HEK293 (cell line): ENCODE data around the gene PSD4.

ENCODE experiments used
- CTCF ChIA-PET: fragments of 350-600 bp; formaldehyde crosslinking; extraction: SDS; loops from one replicate; lab custom pipeline; 2021; ENCODE audit warnings: antibody characterized with exemption; lab: Yijun Ruan, JAX
- POLR2A ChIA-PET: fragments of 300-600 bp; formaldehyde crosslinking; extraction: SDS; loops from one replicate; lab custom pipeline; 2020; ENCODE audit warnings: antibody characterized with exemption, inconsistent platforms; lab: Yijun Ruan, JAX
- H3K27ac ChIP-seq: fragments of 200-500 bp; sonication (Bioruptor generic); 2 replicates; pipeline ENCODE4 v1.5.1; 2014; ENCODE audit warnings: low read depth, low read length, control low read depth, inconsistent platforms; ENCODE audit errors: extremely low read depth
- H3K36me3 ChIP-seq, 2 experiments: fragments of 200-500 bp in 1 of 2; sonication (Bioruptor generic) in 1 of 2; 1 replicate in 1 of 2; 2 replicates in 1 of 2; pipeline ENCODE4 v1.5.1; 2014 to 2017; ENCODE audit warnings: inconsistent platforms in 2 of 2, low read length in 2 of 2; ENCODE audit not compliant: control insufficient read depth in 2 of 2, insufficient read depth in 1 of 2
- H3K4me1 ChIP-seq: fragments of 200-500 bp; sonication (Bioruptor generic); 2 replicates; pipeline ENCODE4 v1.5.1; 2014; ENCODE audit warnings: mild to moderate bottlenecking, low read length, inconsistent platforms; ENCODE audit not compliant: control insufficient read depth, insufficient read depth
- H3K4me3 ChIP-seq: 2 replicates; pipeline ENCODE4 v1.5.1; 2011; ENCODE audit warnings: low read depth, mild to moderate bottlenecking, control low read depth, low read length, moderate library complexity
- H3K9me3 ChIP-seq: fragments of 200-500 bp; sonication (Bioruptor generic); 2 replicates; pipeline ENCODE4 v1.5.1; 2014; ENCODE audit warnings: low read depth, low read length, inconsistent platforms; ENCODE audit not compliant: control insufficient read depth, insufficient read depth
- BCL11B ChIP-seq: fragments of 450-650 bp; formaldehyde crosslinking; IDR thresholded peaks from 2 replicates; pipeline ENCODE4 v1.5.1; 2016; ENCODE audit warnings: low read depth, missing biosample characterization, missing genetic modification characterization
- KLF8 ChIP-seq: fragments of 450-650 bp; formaldehyde crosslinking; IDR thresholded peaks from 2 replicates; pipeline ENCODE4 v1.5.1; 2016; ENCODE audit warnings: missing biosample characterization, missing genetic modification characterization
- ZFP3 ChIP-seq: fragments of 450-650 bp; formaldehyde crosslinking; IDR thresholded peaks from 2 replicates; pipeline ENCODE4 v1.5.1; 2016; ENCODE audit warnings: low read depth, missing biosample characterization, missing genetic modification characterization
- ZNF24 ChIP-seq: fragments of 450-650 bp; formaldehyde crosslinking; IDR thresholded peaks from 2 replicates; pipeline ENCODE4 v1.5.1; 2016; ENCODE audit warnings: missing biosample characterization, missing genetic modification characterization
- ZNF521 ChIP-seq: fragments of 450-650 bp; formaldehyde crosslinking; IDR thresholded peaks from 2 replicates; pipeline ENCODE4 v1.5.1; 2017; ENCODE audit warnings: missing biosample characterization, mild to moderate bottlenecking, missing genetic modification characterization
- ZNF548 ChIP-seq: fragments of 450-650 bp; formaldehyde crosslinking; IDR thresholded peaks from 2 replicates; pipeline ENCODE4 v1.5.1; 2016; ENCODE audit warnings: missing biosample characterization, missing genetic modification characterization
- ZNF558 ChIP-seq: fragments of 450-650 bp; formaldehyde crosslinking; IDR thresholded peaks from 2 replicates; pipeline ENCODE4 v1.5.1; 2016; ENCODE audit warnings: missing biosample characterization, missing genetic modification characterization
- ZNF701 ChIP-seq: fragments of 450-650 bp; formaldehyde crosslinking; IDR thresholded peaks from 2 replicates; pipeline ENCODE4 v1.5.1; 2016; ENCODE audit warnings: missing biosample characterization, missing genetic modification characterization
- TF ChIP-seq, protein P1 (sequence below): fragments of 450-650 bp; formaldehyde crosslinking; IDR thresholded peaks from 2 replicates; pipeline ENCODE4 v1.5.1; 2016; ENCODE audit warnings: missing biosample characterization, missing genetic modification characterization
- TF ChIP-seq, protein P2 (sequence below): fragments of 450-650 bp; formaldehyde crosslinking; IDR thresholded peaks from 2 replicates; pipeline ENCODE4 v1.5.1; 2016; ENCODE audit warnings: missing biosample characterization, missing genetic modification characterization
- TF ChIP-seq, protein P3 (sequence below): fragments of 450-650 bp; formaldehyde crosslinking; IDR thresholded peaks from 2 replicates; pipeline ENCODE4 v1.5.1; 2016; ENCODE audit warnings: missing biosample characterization, missing genetic modification characterization

PSD4 gene

DNA sequence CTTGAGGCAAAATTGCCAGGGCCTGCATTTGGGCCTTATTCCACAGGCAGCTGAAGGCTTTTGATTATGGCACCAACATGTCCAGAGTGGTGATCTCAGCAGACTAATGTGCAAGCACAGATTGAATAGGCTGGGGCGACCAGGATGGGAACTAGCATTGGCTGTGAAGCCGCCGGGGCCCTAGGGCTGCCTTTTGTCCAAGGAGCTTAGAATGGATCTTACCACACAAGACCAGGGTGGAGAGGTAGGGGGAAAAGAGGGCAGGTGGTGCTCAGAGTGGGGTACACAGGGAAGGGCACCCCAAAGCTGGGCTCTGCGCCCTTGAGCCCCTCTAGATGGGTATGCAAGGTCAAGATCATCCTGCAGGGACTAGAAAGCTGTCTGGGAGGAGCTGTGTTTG is 23.1 kb downstream of the PSD4 start:
- no peaks in the 10 kb centered on the region for H3K4me1 ChIP-seq
- ChIA-PET CTCF (interaction anchor here (0.6 to 11.8 kb wide), 3 partner anchors 9 to 173 kb away, joined by 3 to 177 read pairs (median 3); no protein-coding TSS in a partner anchor), POLR2A (no interaction called here)
- H3K27ac ChIP-seq, result no peak overlapping the region
- TF ChIP-seq ZNF24 (tag by site-specific recombination) (no peak), ZFP3 (tag by site-specific recombination) (no peak), ZNF548 (tag by site-specific recombination) (no peak), BCL11B (tag by site-specific recombination) (no peak), ZNF558 (tag by site-specific recombination) (no peak)
- TF ChIP-seq, protein P1, sequence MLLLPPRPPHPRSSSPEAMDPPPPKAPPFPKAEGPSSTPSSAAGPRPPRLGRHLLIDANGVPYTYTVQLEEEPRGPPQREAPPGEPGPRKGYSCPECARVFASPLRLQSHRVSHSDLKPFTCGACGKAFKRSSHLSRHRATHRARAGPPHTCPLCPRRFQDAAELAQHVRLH (tag by site-specific recombination), result no peak
- no peak overlapping the region for H3K4me3 ChIP-seq
- no peaks in the 10 kb centered on the region for H3K36me3 ChIP-seq
- no peaks in the 10 kb centered on the region for H3K9me3 ChIP-seq

DNA sequence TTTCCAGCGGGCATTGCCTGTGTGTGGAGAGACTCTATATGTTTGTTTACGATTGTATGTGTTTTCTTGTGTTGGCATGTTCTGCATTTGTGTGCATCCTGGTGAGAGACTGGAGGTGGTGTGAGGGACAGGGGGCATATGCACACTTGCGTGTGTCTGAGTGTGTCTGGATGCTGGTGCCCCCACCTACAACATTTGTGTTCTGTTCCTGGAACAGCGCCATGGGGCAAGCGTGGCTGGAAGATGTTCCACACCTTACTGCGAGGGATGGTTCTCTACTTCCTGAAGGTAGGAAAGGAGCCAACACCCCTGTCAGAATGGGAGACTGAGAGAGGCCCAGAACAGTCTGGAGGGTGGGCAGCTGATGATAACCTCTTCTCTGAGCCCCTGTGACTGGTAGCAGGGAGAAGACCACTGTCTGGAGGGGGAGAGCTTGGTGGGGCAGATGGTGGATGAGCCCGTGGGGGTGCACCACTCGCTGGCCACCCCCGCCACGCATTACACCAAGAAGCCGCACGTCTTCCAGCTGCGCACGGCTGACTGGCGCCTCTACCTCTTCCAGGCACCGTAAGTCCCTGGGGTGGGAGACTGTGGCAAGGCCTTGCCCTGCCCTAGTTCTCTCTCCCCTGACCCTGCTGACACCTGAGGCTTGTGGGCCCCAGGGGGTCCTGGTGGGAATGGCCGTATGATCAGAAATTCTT is 23.7 kb downstream of the PSD4 start:
- Histone ChIP-seq H3K4me3 (no peak overlapping the region), H3K4me1 (no peaks in the 10 kb centered on the region), H3K36me3 (no peaks in the 10 kb centered on the region), H3K27ac (no peak overlapping the region), H3K9me3 (no peaks in the 10 kb centered on the region)
- TF ChIP-seq ZNF521 (tag by site-specific recombination) (no peak), KLF8 (tag by site-specific recombination) (no peak)
- TF ChIP-seq, protein P2, sequence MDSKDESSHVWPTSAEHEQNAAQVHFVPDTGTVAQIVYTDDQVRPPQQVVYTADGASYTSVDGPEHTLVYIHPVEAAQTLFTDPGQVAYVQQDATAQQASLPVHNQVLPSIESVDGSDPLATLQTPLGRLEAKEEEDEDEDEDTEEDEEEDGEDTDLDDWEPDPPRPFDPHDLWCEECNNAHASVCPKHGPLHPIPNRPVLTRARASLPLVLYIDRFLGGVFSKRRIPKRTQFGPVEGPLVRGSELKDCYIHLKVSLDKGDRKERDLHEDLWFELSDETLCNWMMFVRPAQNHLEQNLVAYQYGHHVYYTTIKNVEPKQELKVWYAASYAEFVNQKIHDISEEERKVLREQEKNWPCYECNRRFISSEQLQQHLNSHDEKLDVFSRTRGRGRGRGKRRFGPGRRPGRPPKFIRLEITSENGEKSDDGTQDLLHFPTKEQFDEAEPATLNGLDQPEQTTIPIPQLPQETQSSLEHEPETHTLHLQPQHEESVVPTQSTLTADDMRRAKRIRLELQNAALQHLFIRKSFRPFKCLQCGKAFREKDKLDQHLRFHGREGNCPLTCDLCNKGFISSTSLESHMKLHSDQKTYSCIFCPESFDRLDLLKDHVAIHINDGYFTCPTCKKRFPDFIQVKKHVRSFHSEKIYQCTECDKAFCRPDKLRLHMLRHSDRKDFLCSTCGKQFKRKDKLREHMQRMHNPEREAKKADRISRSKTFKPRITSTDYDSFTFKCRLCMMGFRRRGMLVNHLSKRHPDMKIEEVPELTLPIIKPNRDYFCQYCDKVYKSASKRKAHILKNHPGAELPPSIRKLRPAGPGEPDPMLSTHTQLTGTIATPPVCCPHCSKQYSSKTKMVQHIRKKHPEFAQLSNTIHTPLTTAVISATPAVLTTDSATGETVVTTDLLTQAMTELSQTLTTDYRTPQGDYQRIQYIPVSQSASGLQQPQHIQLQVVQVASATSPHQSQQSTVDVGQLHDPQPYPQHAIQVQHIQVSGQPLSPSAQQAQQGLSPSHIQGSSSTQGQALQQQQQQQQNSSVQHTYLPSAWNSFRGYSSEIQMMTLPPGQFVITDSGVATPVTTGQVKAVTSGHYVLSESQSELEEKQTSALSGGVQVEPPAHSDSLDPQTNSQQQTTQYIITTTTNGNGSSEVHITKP, result peak; percentile 62; the same call in 1 of the 2 replicates
- POLR2A ChIA-PET, result interaction anchor here (1.0 kb wide), 1 partner anchor 40 kb away, joined by 3 read pairs; no protein-coding TSS in a partner anchor
- CTCF ChIA-PET, result interaction anchor here (0.6 to 11.8 kb wide), 10 partner anchors 7 to 133 kb away, joined by 3 to 177 read pairs (median 7); no protein-coding TSS in a partner anchor

DNA sequence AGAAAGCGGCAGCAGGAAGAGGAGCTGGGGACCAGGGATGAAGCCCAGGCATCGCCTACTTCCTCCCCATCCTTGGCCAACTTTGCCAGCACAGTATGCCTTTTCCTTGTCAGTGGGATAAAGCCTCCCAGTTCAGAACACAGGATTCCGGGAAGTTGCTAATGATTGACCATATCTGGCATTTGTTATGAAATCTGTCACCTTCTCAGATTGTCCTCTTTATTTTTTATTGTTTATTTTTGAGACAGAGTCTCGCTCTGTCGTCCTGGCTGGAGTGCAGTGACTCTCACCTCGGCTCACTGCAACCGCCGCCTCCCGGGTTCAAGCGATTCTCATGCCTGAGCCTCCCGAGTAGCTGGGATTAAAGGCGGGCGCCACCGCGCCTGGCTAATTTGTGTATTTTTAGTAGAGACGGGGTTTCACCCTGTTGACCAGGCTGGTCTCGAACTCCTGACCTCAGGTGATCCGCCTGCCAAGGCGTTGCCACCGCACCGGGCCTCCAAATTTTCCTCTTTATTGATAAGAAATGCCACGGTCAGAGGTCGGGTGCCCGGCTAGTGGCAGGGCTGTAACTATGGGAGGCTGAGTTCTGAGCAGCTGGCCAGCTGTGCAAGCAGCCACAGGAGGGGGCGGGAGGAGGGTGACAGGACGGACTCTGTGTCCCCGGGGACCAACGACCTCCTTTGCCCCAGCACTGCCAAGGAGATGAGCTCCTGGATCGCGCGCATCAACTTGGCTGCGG is 24.4 kb downstream of the PSD4 start:
- Histone ChIP-seq H3K4me3 (peak overlapping the region; percentile 75), H3K9me3 (no peaks in the 10 kb centered on the region), H3K4me1 (no peaks in the 10 kb centered on the region), H3K36me3 (no peaks in the 10 kb centered on the region), H3K27ac (peak overlapping the region; percentile 66; the same call in 1 of the 2 replicates)
- TF ChIP-seq, protein P3, sequence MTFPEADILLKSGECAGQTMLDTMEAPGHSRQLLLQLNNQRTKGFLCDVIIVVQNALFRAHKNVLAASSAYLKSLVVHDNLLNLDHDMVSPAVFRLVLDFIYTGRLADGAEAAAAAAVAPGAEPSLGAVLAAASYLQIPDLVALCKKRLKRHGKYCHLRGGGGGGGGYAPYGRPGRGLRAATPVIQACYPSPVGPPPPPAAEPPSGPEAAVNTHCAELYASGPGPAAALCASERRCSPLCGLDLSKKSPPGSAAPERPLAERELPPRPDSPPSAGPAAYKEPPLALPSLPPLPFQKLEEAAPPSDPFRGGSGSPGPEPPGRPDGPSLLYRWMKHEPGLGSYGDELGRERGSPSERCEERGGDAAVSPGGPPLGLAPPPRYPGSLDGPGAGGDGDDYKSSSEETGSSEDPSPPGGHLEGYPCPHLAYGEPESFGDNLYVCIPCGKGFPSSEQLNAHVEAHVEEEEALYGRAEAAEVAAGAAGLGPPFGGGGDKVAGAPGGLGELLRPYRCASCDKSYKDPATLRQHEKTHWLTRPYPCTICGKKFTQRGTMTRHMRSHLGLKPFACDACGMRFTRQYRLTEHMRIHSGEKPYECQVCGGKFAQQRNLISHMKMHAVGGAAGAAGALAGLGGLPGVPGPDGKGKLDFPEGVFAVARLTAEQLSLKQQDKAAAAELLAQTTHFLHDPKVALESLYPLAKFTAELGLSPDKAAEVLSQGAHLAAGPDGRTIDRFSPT (tag by site-specific recombination), result 0 out of 2 replicates have a peak, but pooled peaks have one; percentile 19
- TF ChIP-seq ZNF701 (tag by site-specific recombination), result no peak
- ChIA-PET CTCF (interaction anchor here (0.5 to 11.8 kb wide), 47 partner anchors 8 to 567 kb away, joined by 3 to 177 read pairs (median 5); partner anchors contain the start of genes IL36RN and PAX8), POLR2A (interaction anchor here (1.0 to 1.2 kb wide), 2 partner anchors 41 to 42 kb away, joined by 3 to 4 read pairs; no protein-coding TSS in a partner anchor)
